Caco-2 (cell line): ENCODE results near the gene MTAP. TPM values are rescaled to one million over a fixed set of nuclear protein-coding genes. Genes with fewer than 3 reads are reported as not detected.

Experiments
- Bru-seq: library from RNA; stranded (reverse); fragments of 400-500 nt; gene quantifications from one replicate; lab custom pipeline; 2021; lab: Mats Ljungman, UMichigan
- BruChase-seq, 2 experiments: library from RNA; stranded (reverse); fragments of 400-500 nt; gene quantifications; one replicate each; lab custom pipeline; 2021; lab: Mats Ljungman, UMichigan
- BruUV-seq: library from RNA; stranded (reverse); fragments of 400-500 nt; replicated peaks from 2 replicates; lab custom pipeline; 2021; lab: Mats Ljungman, UMichigan
- CTCF ChIA-PET: fragments of 300-600 bp; sonication (Branson Sonifier 250); formaldehyde crosslinking; loops from one replicate; lab custom pipeline; 2022; ENCODE audit warnings: antibody characterized with exemption; lab: Charles Lee
- POLR2A ChIA-PET: fragments of 300-600 bp; sonication (Branson Sonifier 250); formaldehyde crosslinking; loops from one replicate; lab custom pipeline; 2022; ENCODE audit warnings: antibody characterized with exemption; lab: Charles Lee
- DNase-seq, 2 experiments: peaks; one replicate each; pipeline versions ENCODE4 v3.0.0 to v3.0.0-alpha.2; 2020 to 2022
- H3K27me3 ChIP-seq: replicated peaks from 2 replicates; pipeline ENCODE4 v1.6.0; 2011; ENCODE audit warnings: low read length; ENCODE audit not compliant: control insufficient read depth, insufficient read depth
- H3K36me3 ChIP-seq: 2 replicates; pipeline ENCODE4 v1.5.1; 2011; ENCODE audit warnings: low read length; ENCODE audit not compliant: control insufficient read depth, insufficient read depth
- H3K4me1 ChIP-seq: fragments of 250-450 bp; sonication (Bioruptor Pico); 2 replicates; pipeline ENCODE4 v1.5.1; 2020; ENCODE audit warnings: mild to moderate bottlenecking
- H3K4me3 ChIP-seq: 2 replicates; pipeline ENCODE4 v1.5.1; 2011; ENCODE audit warnings: low read depth, mild to moderate bottlenecking, control low read depth, low read length
- H3K9me3 ChIP-seq: fragments of 250-450 bp; sonication (Bioruptor Pico); 2 replicates; pipeline ENCODE4 v1.5.1; 2020; ENCODE audit warnings: mild to moderate bottlenecking, moderate library complexity
- H3K27ac Mint-ChIP-seq: one replicate; pipeline ENCODE4 v1.8.0; 2022; ENCODE audit warnings: mixed read lengths; ENCODE audit not compliant: unreplicated experiment
- H3K27me3 Mint-ChIP-seq: one replicate; pipeline ENCODE4 v1.8.0; 2022; ENCODE audit warnings: mixed read lengths; ENCODE audit not compliant: insufficient read depth, unreplicated experiment
- H3K36me3 Mint-ChIP-seq: one replicate; pipeline ENCODE4 v1.8.0; 2022; ENCODE audit warnings: mild to moderate bottlenecking, mixed read lengths; ENCODE audit not compliant: insufficient read depth, unreplicated experiment
- H3K4me1 Mint-ChIP-seq: one replicate; pipeline ENCODE4 v1.8.0; 2022; ENCODE audit warnings: low read depth, mixed read lengths; ENCODE audit not compliant: unreplicated experiment
- H3K4me3 Mint-ChIP-seq: one replicate; pipeline ENCODE4 v1.8.0; 2022; ENCODE audit warnings: mild to moderate bottlenecking, moderate library complexity, mixed read lengths; ENCODE audit not compliant: unreplicated experiment
- H3K9me3 Mint-ChIP-seq: one replicate; pipeline ENCODE4 v1.8.0; 2022; ENCODE audit warnings: mixed read lengths; ENCODE audit not compliant: unreplicated experiment
- CTCF ChIP-seq, 2 experiments: fragments of 200-600 bp in 1 of 2; IDR thresholded peaks; 1 replicate in 1 of 2; 2 replicates in 1 of 2; pipeline versions ENCODE4 v1.5.1 to v1.8.0; 2011 to 2022; ENCODE audit warnings: antibody characterized with exemption in 1 of 2, control low read depth in 1 of 2, inconsistent platforms in 1 of 2, low read depth in 1 of 2, low read length in 1 of 2, mild to moderate bottlenecking in 1 of 2, moderate library complexity in 1 of 2; ENCODE audit not compliant: insufficient read depth in 1 of 2, severe bottlenecking in 1 of 2, unreplicated experiment in 1 of 2
- intact Hi-C: fragments of 100-400 bp; cut with micrococcal nuclease; formaldehyde crosslinking; loops from one replicate; pipeline ENCODE4 v1.10.0; 2022; ENCODE audit not compliant: unreplicated experiment
- long read RNA-seq: library from polyadenylated mRNA; stranded (forward); transcript quantifications from one replicate; pipeline ENCODE4 v2.0.0, GENCODE V29; 2022
- total RNA-seq: library from RNA; stranded (reverse); gene quantifications from 2 replicates; pipeline ENCODE4 v1.2.3, GENCODE V29; 2022

Gene MTAP
- total RNA-seq (42.5 and 53.3 TPM in 2 replicates), Bru-seq, nascent RNA (percentile 82 among the genes with signal in this experiment), BruChase-seq, experiment 1, labeled RNA remaining after a 2-hour chase (percentile 95 among the genes with signal in this experiment), BruChase-seq, experiment 2, labeled RNA remaining after a 6-hour chase (percentile 92 among the genes with signal in this experiment)
- long read RNA-seq, full-length matches to known transcripts = 32 of 35 reads
- long read RNA-seq, partial matches to known transcripts = 2 of 35 reads
- long read RNA-seq, other reads (novel, unspliced or antisense) = 1 of 35 reads

- Mint-ChIP-seq H3K27ac (peak within 1 kb of the TSS; percentile 92), H3K4me3 (peak within 1 kb of the TSS; percentile 99), H3K4me1 (no peaks in the 10 kb centered on the region), H3K36me3 (peaks cover 29% of the 10 kb centered on the region), H3K9me3 (no peaks in the 10 kb centered on the region), H3K27me3 (no peaks in the 10 kb centered on the region)
- no TSS peak for BruUV-seq
- Histone ChIP-seq H3K27me3 (no peaks in the 10 kb centered on the region), H3K36me3 (no peaks in the 10 kb centered on the region), H3K4me3 (peak within 1 kb of the TSS; percentile 79), H3K4me1 (peaks cover 5% of the 10 kb centered on the region; the same call in 1 of the 2 replicates), H3K9me3 (no peaks in the 10 kb centered on the region)
- CTCF ChIA-PET = interaction anchor here (0.8 to 0.9 kb wide), 2 partner anchors 10 to 206 kb away, joined by 3 to 4 read pairs; no protein-coding TSS in a partner anchor
- TF ChIP-seq CTCF (IDR thresholded peaks at IDR 0.05; ENCODE audit: insufficient read depth in 1 of 2, low read depth in 1 of 2, low read length in 1 of 2, severe bottlenecking in 1 of 2, unreplicated experiment in 1 of 2) = no peak
- intact Hi-C loops = loop anchor here (5.0 kb wide), 1 partner anchor 245 kb away; no protein-coding TSS in a partner anchor
- DNase-seq = peak; percentile 88 to 94
- POLR2A ChIA-PET = interaction anchor here (0.7 kb wide), 1 partner anchor 103 kb away, joined by 5 read pairs; no protein-coding TSS in a partner anchor
Observed at GRCh38 chr9:21802418-21803000, at the start of gene MTAP. Gene MTAP (plus strand): TSS chr9:21802636. CDS start chr9:21802749, 113 bp downstream.

GRCh38 chr9:21753523-21753922 lies 48.9 kb upstream of the MTAP start:
- H3K27me3 Mint-ChIP-seq = peaks cover 3% of the 10 kb centered on the region
- ChIA-PET POLR2A (no interaction called here), CTCF (no interaction called here)
- Histone ChIP-seq H3K9me3 (no peaks in the 10 kb centered on the region), H3K36me3 (no peaks in the 10 kb centered on the region), H3K4me1 (no peaks in the 10 kb centered on the region), H3K27me3 (no peaks in the 10 kb centered on the region), H3K4me3 (no peak overlapping the region)
- intact Hi-C loops = no loop called here
- no peaks in the 10 kb centered on the region for H3K4me1 Mint-ChIP-seq
- H3K4me3 Mint-ChIP-seq = no peak overlapping the region
- no TSS peak for BruUV-seq
- H3K27ac Mint-ChIP-seq = no peak overlapping the region
- DNase-seq = no peak
- H3K9me3 Mint-ChIP-seq = no peaks in the 10 kb centered on the region
- H3K36me3 Mint-ChIP-seq = no peaks in the 10 kb centered on the region
- TF ChIP-seq CTCF (IDR thresholded peaks at IDR 0.05; ENCODE audit: insufficient read depth in 1 of 2, low read depth in 1 of 2, low read length in 1 of 2, severe bottlenecking in 1 of 2, unreplicated experiment in 1 of 2) = no peak

- no TSS peak for BruUV-seq
- Histone ChIP-seq H3K27me3 (no peaks in the 10 kb centered on the region), H3K4me1 (no peaks in the 10 kb centered on the region), H3K36me3 (no peaks in the 10 kb centered on the region), H3K4me3 (no peak overlapping the region), H3K9me3 (no peaks in the 10 kb centered on the region)
- Mint-ChIP-seq H3K4me1 (no peaks in the 10 kb centered on the region), H3K36me3 (no peaks in the 10 kb centered on the region), H3K9me3 (no peaks in the 10 kb centered on the region), H3K27me3 (peaks cover 3% of the 10 kb centered on the region), H3K4me3 (no peak overlapping the region), H3K27ac (no peak overlapping the region)
- no peak for DNase-seq
- TF ChIP-seq CTCF (IDR thresholded peaks at IDR 0.05; ENCODE audit: insufficient read depth in 1 of 2, low read depth in 1 of 2, low read length in 1 of 2, severe bottlenecking in 1 of 2, unreplicated experiment in 1 of 2) = no peak
- ChIA-PET POLR2A (no interaction called here), CTCF (no interaction called here)
- intact Hi-C loops = no loop called here
Observed at GRCh38 chr9:21754741-21755140, 47.7 kb upstream of the MTAP start.
